IPS-18a (cell line): ENCODE measurements around the gene GPRC5A.

Experiments used
- H3K27ac ChIP-seq: one replicate; pipeline ENCODE4 v1.5.1; 2013; ENCODE audit warnings: low read length
- H3K27me3 ChIP-seq: one replicate; pipeline ENCODE4 v1.6.1; 2013; ENCODE audit warnings: mild to moderate bottlenecking, low read length; ENCODE audit not compliant: control insufficient read depth, insufficient read depth
- H3K36me3 ChIP-seq: one replicate; pipeline ENCODE4 v1.6.1; 2013; ENCODE audit warnings: low read depth, low read length; ENCODE audit not compliant: control insufficient read depth
- H3K4me1 ChIP-seq: one replicate; pipeline ENCODE4 v1.6.1; 2013; ENCODE audit warnings: low read depth, low read length; ENCODE audit not compliant: control insufficient read depth
- H3K4me3 ChIP-seq: one replicate; pipeline ENCODE4 v1.5.1; 2013; ENCODE audit warnings: low read length
- H3K9ac ChIP-seq: one replicate; pipeline ENCODE4 v1.6.1; 2013; ENCODE audit warnings: mild to moderate bottlenecking, low read length, moderate library complexity
- H3K9me3 ChIP-seq: one replicate; pipeline ENCODE4 v1.6.1; 2013; ENCODE audit warnings: low read depth, low read length; ENCODE audit not compliant: control insufficient read depth

The GPRC5A gene

DNA sequence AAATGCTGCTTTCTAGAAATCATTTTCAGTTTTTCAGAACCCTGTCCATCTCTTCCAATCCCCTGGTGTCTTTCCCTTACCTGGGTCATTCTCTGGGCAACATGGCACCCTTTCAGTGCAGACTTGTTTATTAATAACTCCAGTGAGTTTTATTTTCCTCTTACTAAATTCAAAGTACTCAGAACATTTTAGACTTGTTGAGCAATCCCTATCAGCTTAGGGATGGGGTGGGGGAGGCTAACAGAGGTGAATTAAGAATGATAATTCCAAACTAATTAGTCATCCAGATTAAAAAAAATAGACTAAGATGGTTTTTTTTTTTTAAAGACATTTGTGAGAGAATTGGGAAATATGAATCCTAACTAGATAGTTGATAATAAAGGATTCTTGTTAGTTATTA is 10.7 kb downstream of the GPRC5A start:
- no peak overlapping the region for H3K9ac ChIP-seq
- H3K4me3 ChIP-seq, result no peak overlapping the region
- H3K9me3 ChIP-seq, result no peaks in the 10 kb centered on the region

DNA sequence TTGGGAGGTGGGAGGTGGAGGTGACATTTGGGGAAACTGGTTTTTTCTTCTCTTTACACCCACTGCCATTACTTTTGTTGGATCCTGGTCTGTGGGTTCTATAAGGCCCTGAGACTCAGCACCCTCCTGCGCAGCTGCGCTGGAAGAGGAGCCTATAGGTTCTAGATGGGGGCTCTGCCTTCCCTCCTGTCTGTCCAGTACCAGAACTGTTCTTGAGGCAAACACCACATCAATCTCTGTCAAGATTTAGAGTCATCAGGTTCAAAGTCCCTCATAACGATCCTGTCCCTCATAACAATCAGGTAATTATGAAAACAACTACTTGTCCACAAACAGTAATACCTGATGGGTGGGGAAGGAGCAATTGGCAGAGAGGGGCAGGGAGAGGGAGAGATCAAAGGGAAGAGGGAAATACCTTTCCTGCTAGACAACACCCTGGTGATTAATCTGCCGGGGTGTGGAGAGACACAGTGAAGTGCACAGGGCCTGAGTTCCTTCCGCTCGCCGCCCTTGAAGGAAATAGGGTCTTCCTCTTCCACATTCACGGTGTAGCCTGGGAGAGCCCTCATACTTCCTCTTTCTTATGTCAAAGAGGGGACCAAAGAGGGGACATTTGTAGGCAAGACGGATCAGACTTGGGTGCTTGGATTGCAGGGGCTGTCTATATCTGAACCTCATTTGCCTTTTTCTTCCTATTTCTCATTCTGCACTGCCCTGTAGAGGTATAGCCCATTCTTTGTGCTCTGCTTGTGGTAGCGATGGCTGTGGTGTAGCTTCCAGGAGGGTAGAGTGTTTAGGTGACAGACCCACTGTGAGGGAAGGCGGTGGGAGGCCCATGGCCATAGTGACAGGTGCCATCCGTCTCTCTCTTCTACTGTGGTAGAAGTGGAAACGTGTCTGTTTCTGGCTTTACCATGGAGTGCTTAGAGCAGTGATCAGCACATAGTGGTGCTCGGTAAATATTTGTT is 12.6 kb downstream of the GPRC5A start:
- H3K4me1 ChIP-seq, result no peaks in the 10 kb centered on the region
- H3K9me3 ChIP-seq, result no peaks in the 10 kb centered on the region
- no peaks in the 10 kb centered on the region for H3K36me3 ChIP-seq
- H3K27me3 ChIP-seq, result no peaks in the 10 kb centered on the region
- H3K27ac ChIP-seq, result no peak overlapping the region
- no peak overlapping the region for H3K4me3 ChIP-seq
- H3K9ac ChIP-seq, result no peak overlapping the region

More for the DNA sequence above, 10.7 kb downstream of the GPRC5A start:
- Histone ChIP-seq H3K27ac (no peak overlapping the region), H3K4me1 (no peaks in the 10 kb centered on the region), H3K36me3 (no peaks in the 10 kb centered on the region), H3K27me3 (no peaks in the 10 kb centered on the region)

DNA sequence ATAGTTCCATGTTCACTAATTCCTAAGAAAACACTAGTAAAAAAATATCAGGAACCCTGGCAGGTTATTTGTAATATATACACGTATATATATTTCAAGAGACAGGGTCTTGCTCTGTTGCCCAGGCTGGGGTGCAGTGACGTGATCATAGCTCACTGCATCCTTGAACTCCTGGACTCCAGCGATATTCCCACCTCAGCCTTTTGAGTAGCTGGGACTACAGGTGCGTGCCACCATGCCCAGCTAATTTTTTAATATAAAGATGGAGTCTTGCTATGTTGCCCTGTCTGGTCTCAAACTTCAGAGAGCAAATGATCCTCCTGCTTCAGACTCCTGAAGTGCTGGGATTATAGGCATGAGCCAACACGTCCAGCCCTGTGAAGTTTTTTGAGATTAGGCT is 16.2 kb downstream of the GPRC5A start:
- Histone ChIP-seq H3K36me3 (no peaks in the 10 kb centered on the region), H3K4me3 (no peak overlapping the region), H3K9me3 (no peaks in the 10 kb centered on the region), H3K9ac (no peak overlapping the region), H3K27ac (no peak overlapping the region), H3K4me1 (no peaks in the 10 kb centered on the region), H3K27me3 (no peaks in the 10 kb centered on the region)

DNA sequence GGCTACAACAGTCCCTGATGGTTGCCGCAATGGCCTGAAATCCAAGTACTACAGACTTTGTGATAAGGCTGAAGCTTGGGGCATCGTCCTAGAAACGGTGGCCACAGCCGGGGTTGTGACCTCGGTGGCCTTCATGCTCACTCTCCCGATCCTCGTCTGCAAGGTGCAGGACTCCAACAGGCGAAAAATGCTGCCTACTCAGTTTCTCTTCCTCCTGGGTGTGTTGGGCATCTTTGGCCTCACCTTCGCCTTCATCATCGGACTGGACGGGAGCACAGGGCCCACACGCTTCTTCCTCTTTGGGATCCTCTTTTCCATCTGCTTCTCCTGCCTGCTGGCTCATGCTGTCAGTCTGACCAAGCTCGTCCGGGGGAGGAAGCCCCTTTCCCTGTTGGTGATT is 16.9 kb downstream of the GPRC5A start:
- Histone ChIP-seq H3K9ac (no peak overlapping the region), H3K27me3 (no peaks in the 10 kb centered on the region), H3K36me3 (no peaks in the 10 kb centered on the region), H3K4me3 (no peak overlapping the region), H3K27ac (no peak overlapping the region), H3K9me3 (no peaks in the 10 kb centered on the region), H3K4me1 (no peaks in the 10 kb centered on the region)

DNA sequence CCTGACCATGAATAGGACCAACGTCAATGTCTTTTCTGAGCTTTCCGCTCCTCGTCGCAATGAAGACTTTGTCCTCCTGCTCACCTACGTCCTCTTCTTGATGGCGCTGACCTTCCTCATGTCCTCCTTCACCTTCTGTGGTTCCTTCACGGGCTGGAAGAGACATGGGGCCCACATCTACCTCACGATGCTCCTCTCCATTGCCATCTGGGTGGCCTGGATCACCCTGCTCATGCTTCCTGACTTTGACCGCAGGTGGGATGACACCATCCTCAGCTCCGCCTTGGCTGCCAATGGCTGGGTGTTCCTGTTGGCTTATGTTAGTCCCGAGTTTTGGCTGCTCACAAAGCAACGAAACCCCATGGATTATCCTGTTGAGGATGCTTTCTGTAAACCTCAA is 17.3 kb downstream of the GPRC5A start:
- no peak overlapping the region for H3K9ac ChIP-seq
- H3K27ac ChIP-seq, result no peak overlapping the region
- H3K9me3 ChIP-seq, result no peaks in the 10 kb centered on the region
- no peak overlapping the region for H3K4me3 ChIP-seq
- H3K36me3 ChIP-seq, result no peaks in the 10 kb centered on the region
- no peaks in the 10 kb centered on the region for H3K4me1 ChIP-seq
- no peaks in the 10 kb centered on the region for H3K27me3 ChIP-seq

DNA sequence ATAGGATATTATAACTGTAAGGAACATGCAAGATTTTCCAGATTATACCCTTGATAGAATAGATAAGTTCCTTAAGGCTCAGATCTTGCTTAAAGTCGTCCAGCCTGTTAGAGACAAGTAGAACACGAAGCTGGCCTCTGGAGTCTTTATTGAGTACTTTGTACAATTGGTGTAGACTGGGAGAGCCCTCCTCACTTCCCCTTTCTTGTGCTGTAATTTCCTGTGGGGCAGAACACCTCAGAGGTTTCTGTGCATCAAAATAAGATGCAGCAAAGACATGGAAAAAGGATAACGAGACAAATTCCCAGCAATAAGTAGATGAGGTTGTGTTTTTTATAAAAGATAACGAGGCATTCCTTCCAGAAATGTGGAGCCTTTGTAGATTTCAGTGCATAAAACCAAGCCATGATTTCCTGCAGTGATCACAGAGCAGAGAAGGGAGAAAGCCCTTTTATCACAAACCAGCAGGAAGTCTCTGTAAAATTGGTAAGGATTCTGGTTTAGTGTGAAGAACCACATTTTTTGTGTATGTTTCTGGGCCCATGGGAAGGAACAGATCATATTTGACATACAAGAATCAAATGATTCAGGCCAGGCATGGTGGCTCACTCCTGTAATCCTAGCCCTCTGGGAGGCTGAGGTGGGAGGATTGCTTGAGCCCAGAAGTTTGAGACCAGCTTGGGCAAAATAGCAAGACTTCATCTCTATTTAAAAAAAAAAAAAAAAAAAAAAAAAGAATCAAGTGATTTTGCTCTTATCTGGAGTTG is 18.0 kb downstream of the GPRC5A start:
- Histone ChIP-seq H3K27ac (no peak overlapping the region), H3K9me3 (no peaks in the 10 kb centered on the region), H3K4me3 (no peak overlapping the region), H3K4me1 (no peaks in the 10 kb centered on the region), H3K9ac (no peak overlapping the region), H3K36me3 (no peaks in the 10 kb centered on the region), H3K27me3 (no peaks in the 10 kb centered on the region)

DNA sequence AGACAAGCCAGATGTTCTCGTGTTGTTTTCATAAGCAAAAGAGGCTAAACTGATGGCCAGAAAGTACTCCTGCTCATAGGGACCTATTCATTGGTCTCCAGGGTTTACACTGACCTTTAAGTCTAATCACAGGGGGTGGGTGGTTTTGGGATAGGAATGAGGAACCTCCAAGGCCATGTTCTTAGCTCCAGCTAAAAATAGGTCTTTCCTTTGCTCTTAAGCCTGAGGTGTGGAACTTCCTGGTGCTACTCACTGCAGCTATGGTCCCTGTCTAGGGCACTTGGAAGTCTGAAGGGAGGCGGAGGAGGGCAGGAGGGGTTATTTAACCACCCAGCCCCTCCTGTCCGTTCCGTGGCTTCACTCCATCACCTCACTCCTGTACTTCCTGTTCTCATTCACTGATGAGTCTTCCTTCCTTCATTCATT is 18.6 kb downstream of the GPRC5A start:
- Histone ChIP-seq H3K9me3 (no peaks in the 10 kb centered on the region), H3K27me3 (no peaks in the 10 kb centered on the region), H3K9ac (no peak overlapping the region), H3K27ac (no peak overlapping the region), H3K4me1 (no peaks in the 10 kb centered on the region), H3K36me3 (no peaks in the 10 kb centered on the region), H3K4me3 (no peak overlapping the region)

DNA sequence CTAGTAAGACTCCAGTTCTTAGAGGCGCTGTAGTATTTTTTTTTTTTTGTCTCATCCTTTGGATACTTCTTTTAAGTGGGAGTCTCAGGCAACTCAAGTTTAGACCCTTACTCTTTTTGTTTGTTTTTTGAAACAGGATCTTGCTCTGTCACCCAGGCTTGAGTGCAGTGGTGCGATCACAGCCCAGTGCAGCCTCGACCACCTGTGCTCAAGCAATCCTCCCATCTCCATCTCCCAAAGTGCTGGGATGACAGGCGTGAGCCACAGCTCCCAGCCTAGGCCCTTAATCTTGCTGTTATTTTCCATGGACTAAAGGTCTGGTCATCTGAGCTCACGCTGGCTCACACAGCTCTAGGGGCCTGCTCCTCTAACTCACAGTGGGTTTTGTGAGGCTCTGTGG is 21.3 kb downstream of the GPRC5A start:
- no peaks in the 10 kb centered on the region for H3K36me3 ChIP-seq
- no peak overlapping the region for H3K9ac ChIP-seq
- H3K4me3 ChIP-seq, result no peak overlapping the region
- H3K9me3 ChIP-seq, result no peaks in the 10 kb centered on the region
- no peaks in the 10 kb centered on the region for H3K27me3 ChIP-seq
- peaks cover 5% of the 10 kb centered on the region for H3K4me1 ChIP-seq
- no peak overlapping the region for H3K27ac ChIP-seq

DNA sequence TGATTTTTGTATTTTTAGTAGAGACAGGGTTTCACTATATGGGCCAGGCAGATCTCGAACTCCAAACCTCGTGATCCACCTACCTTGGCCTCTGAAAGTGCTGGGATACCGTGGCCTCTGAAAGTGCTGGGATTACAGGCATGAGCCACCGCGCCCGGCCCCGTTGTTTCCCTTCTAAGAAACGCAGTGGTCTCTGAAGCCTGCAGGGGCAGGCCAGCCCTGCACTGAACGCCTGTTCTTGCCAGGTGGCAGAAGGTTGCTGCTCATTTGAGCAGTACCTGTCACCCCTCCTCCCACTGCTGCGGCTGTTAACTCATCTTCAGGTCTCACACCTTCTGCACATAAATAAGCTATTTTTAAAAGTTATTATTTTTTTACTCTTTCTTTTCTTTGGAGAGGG is 24.3 kb downstream of the GPRC5A start:
- Histone ChIP-seq H3K27ac (no peak overlapping the region), H3K9me3 (no peaks in the 10 kb centered on the region), H3K27me3 (no peaks in the 10 kb centered on the region), H3K4me1 (peaks cover 5% of the 10 kb centered on the region), H3K9ac (no peak overlapping the region), H3K36me3 (no peaks in the 10 kb centered on the region), H3K4me3 (no peak overlapping the region)

DNA sequence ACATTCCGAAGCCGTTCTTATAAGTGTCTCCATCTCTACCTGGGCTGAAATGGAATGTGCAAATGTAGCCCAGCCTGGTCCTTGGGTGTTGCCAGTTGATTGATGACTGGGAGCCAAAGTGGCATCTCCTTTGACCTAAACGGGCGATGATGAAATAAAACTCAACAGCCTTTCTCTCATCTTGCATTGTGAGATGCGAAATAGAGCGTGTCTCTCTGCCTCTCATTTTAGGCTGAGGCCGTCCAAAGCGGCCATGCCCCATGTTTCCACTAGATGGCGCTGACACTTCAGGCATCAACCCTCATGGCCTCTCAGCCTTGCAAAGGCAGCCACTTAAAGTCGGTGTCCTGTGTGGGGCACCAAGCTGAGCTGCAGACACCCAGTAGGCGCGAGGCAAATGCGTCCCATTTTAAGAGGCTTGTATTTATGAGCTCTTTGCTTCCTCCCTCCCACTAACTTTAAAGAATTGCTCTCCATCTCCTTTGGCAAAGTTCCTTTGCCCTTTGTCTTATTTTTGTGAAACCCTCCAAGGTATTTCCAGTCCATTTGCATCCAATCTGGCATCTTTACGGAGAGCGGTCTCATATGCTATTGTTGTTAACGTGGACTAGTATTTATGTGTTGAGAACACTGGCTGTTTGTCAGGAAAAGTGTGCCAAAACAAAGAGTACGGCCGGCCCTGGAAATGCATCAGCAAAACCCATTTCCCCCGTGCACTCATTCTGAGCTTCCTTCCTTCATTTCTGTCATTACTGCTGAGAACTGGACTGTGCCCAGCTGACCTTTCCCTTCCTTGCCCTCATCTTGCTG is 25.0 kb downstream of the GPRC5A start:
- H3K4me3 ChIP-seq, result no peak overlapping the region
- peaks cover 5% of the 10 kb centered on the region for H3K4me1 ChIP-seq
- no peaks in the 10 kb centered on the region for H3K27me3 ChIP-seq
- no peaks in the 10 kb centered on the region for H3K9me3 ChIP-seq
- no peak overlapping the region for H3K27ac ChIP-seq
- no peak overlapping the region for H3K9ac ChIP-seq
- no peaks in the 10 kb centered on the region for H3K36me3 ChIP-seq

DNA sequence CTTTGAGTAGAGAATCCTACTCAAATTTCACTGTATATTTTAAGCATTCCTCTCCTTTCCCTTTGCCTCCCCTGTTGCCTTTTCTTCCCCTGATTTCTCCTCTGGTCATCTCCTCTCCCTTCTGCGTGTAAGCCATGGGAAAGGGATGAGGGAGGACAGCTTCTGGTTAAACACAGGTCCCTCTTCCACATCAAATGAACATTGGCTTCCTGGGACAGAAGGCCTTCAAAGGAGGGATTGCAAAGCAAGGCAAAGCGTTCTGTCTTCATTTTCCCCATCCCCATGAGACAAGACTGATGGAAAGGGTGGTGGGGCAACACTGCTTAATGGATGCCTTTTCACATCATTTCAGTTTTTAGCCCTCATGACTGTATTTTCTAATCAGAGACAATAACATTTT is 26.2 kb downstream of the GPRC5A start:
- Histone ChIP-seq H3K9me3 (no peaks in the 10 kb centered on the region), H3K27ac (no peak overlapping the region), H3K27me3 (no peaks in the 10 kb centered on the region), H3K36me3 (no peaks in the 10 kb centered on the region), H3K4me3 (no peak overlapping the region), H3K4me1 (peaks cover 5% of the 10 kb centered on the region), H3K9ac (no peak overlapping the region)
